NCI-H510A treated with DMSO at 0.1 percent for 48 hours (cell line): ENCODE results near the gene SMNDC1.
"Not testable (repeated sequence)": the region's sequence is repeated elsewhere in the genome, so short reads cannot be mapped to it uniquely, and the experiment has no call there.

Source experiments
- DNase-seq: peaks from one replicate; lab custom pipeline; 2025; lab: John Stamatoyannopoulos, UW

SMNDC1 gene

GRCh38 chr10:110251392-110251791 is 53.3 kb downstream of the SMNDC1 start:
- not testable (repeated sequence) for DNase-seq

GRCh38 chr10:110249489-110249888 is 55.2 kb downstream of the SMNDC1 start:
- DNase-seq = not testable (repeated sequence)

- DNase-seq = not testable (repeated sequence)
These were observed 56.9 kb downstream of the SMNDC1 start for GRCh38 chr10:110247833-110248232.

GRCh38 chr10:110244550-110244949 is 60.2 kb downstream of the SMNDC1 start:
- DNase-seq = no peak

GRCh38 chr10:110242511-110242910 is 62.2 kb downstream of the SMNDC1 start:
- no peak for DNase-seq

GRCh38 chr10:110241841-110242240 is 62.9 kb downstream of the SMNDC1 start:
- DNase-seq = no peak

- DNase-seq = no peak
These were observed 63.3 kb downstream of the SMNDC1 start for GRCh38 chr10:110241407-110241806.
